ENCODE results near the gene SMARCAD1. TPM values are rescaled to one million over a fixed set of nuclear protein-coding genes. Genes with fewer than 3 reads are reported as not detected.
A peak's percentile ranks its signal among the peaks of the same experiment; 100 is the strongest.

Gene SMARCAD1
- polyA plus RNA-seq, 1 of the 3 experiments (the other 2 are of a cell fraction): 10.7 TPM

- no peak for DNase-seq
- Histone ChIP-seq H2AFZ (ENCODE audit: low read depth) (no peak overlapping the region), H3K27ac (ENCODE audit: low read depth in 2 of 2, low read length in 1 of 2) (no peak overlapping the region), H3K4me2 (no peak overlapping the region), H3K9ac (no peak overlapping the region), H3K36me3 (replicated peaks in 1 of 2; ENCODE audit: control insufficient read depth in 1 of 2, insufficient read depth in 2 of 2, low read length in 1 of 2) (peaks cover 63 to 75% of the 10 kb centered on the region in 2 experiments), H3K4me3 (ENCODE audit: low read depth in 2 of 2, low read length in 1 of 2) (no peak overlapping the region), H3K9me3 (no peaks in the 10 kb centered on the region), H3F3A (replicated peaks; ENCODE audit: insufficient read depth) (peaks cover 6% of the 10 kb centered on the region), H3K27me3 (ENCODE audit: insufficient read depth) (no peaks in the 10 kb centered on the region), H3K79me2 (ENCODE audit: insufficient read depth) (no peaks in the 10 kb centered on the region; the same call in 1 of the 2 replicates), H4K20me1 (ENCODE audit: insufficient read depth) (no peaks in the 10 kb centered on the region), H3K9me2 (no peaks in the 10 kb centered on the region), H3K4me1 (ENCODE audit: control insufficient read depth in 1 of 2, insufficient read depth in 2 of 2, low read depth in 1 of 2, low read length in 1 of 2) (no peaks in the 10 kb centered on the region; a peak in 1 of 4 replicates)
- POLR2A ChIA-PET: no interaction called here
- CTCF ChIA-PET: interaction anchor here (0.6 kb wide), 1 partner anchor 145 kb away, joined by 3 read pairs; no protein-coding TSS in a partner anchor
- TF ChIP-seq RFX5 (IDR thresholded peaks at IDR 0.05; ENCODE audit: low read length): no peak
- TF ChIP-seq PBX3 (IDR thresholded peaks at IDR 0.05): 0 out of 2 replicates have a peak, but pooled peaks have one; percentile 5
- WGBS (ENCODE audit: low lambda C conversion rate): 98% methylated on average over 3 of the region's 3 CpGs
These were observed 45.4 kb downstream of the SMARCAD1 start for GRCh38 chr4:94253036-94253435.

- Histone ChIP-seq H3K9me3 (no peaks in the 10 kb centered on the region), H3K27me3 (ENCODE audit: insufficient read depth) (no peaks in the 10 kb centered on the region), H3K79me2 (ENCODE audit: insufficient read depth) (no peaks in the 10 kb centered on the region), H3K27ac (ENCODE audit: low read depth in 2 of 2, low read length in 1 of 2) (no peak overlapping the region), H3K4me3 (ENCODE audit: low read depth in 2 of 2, low read length in 1 of 2) (no peak overlapping the region), H2AFZ (ENCODE audit: low read depth) (no peak overlapping the region), H3K4me2 (no peak overlapping the region), H3K9me2 (no peaks in the 10 kb centered on the region), H3K9ac (no peak overlapping the region), H3K4me1 (ENCODE audit: control insufficient read depth in 1 of 2, insufficient read depth in 2 of 2, low read depth in 1 of 2, low read length in 1 of 2) (no peaks in the 10 kb centered on the region; a peak in 1 of 4 replicates), H3F3A (replicated peaks; ENCODE audit: insufficient read depth) (peaks cover 2% of the 10 kb centered on the region), H3K36me3 (replicated peaks in 1 of 2; ENCODE audit: control insufficient read depth in 1 of 2, insufficient read depth in 2 of 2, low read length in 1 of 2) (peaks cover 53 to 66% of the 10 kb centered on the region in 2 experiments), H4K20me1 (ENCODE audit: insufficient read depth) (no peaks in the 10 kb centered on the region)
- no peak for DNase-seq
- 97% methylated on average over 8 of the region's 8 CpGs for WGBS (ENCODE audit: low lambda C conversion rate)
- ChIA-PET CTCF (interaction anchor here (0.6 to 1.4 kb wide), 4 partner anchors 8 to 87 kb away, joined by 3 read pairs; no protein-coding TSS in a partner anchor), POLR2A (no interaction called here)
- TF ChIP-seq TAF1 (IDR thresholded peaks at IDR 0.05; ENCODE audit: borderline replicate concordance, low read depth, low read length) (no peak), JUND (IDR thresholded peaks at IDR 0.05) (no peak)
These were observed 48.6 kb downstream of the SMARCAD1 start for GRCh38 chr4:94256144-94256783.

GRCh38 chr4:94256828-94257227, 49.2 kb downstream of the SMARCAD1 start:
- Histone ChIP-seq H3K4me1 (ENCODE audit: control insufficient read depth in 1 of 2, insufficient read depth in 2 of 2, low read depth in 1 of 2, low read length in 1 of 2) (no peaks in the 10 kb centered on the region; a peak in 1 of 4 replicates), H3K9me3 (no peaks in the 10 kb centered on the region), H3K4me3 (ENCODE audit: low read depth in 2 of 2, low read length in 1 of 2) (no peak overlapping the region), H3K27me3 (ENCODE audit: insufficient read depth) (no peaks in the 10 kb centered on the region), H3K4me2 (no peak overlapping the region), H3K9ac (no peak overlapping the region), H3K27ac (ENCODE audit: low read depth in 2 of 2, low read length in 1 of 2) (no peak overlapping the region), H4K20me1 (ENCODE audit: insufficient read depth) (no peaks in the 10 kb centered on the region), H3K9me2 (no peaks in the 10 kb centered on the region), H3K79me2 (ENCODE audit: insufficient read depth) (no peaks in the 10 kb centered on the region), H3F3A (replicated peaks; ENCODE audit: insufficient read depth) (peaks cover 6% of the 10 kb centered on the region), H2AFZ (ENCODE audit: low read depth) (no peak overlapping the region), H3K36me3 (replicated peaks in 1 of 2; ENCODE audit: control insufficient read depth in 1 of 2, insufficient read depth in 2 of 2, low read length in 1 of 2) (peaks cover 57 to 62% of the 10 kb centered on the region in 2 experiments)
- ChIA-PET CTCF (interaction anchor here (0.9 to 1.4 kb wide), 3 partner anchors 9 to 88 kb away, joined by 3 read pairs; no protein-coding TSS in a partner anchor), POLR2A (no interaction called here)
- no peak for DNase-seq
- TF ChIP-seq USF1 (IDR thresholded peaks at IDR 0.05; ENCODE audit: borderline replicate concordance, low read depth) (no peak), ELF1 (IDR thresholded peaks at IDR 0.05) (no peak), CTCF (IDR thresholded peaks at IDR 0.05) (peak; percentile 55), EP300 (IDR thresholded peaks at IDR 0.05; ENCODE audit: borderline replicate concordance in 1 of 2, low read depth in 1 of 2, low read length in 1 of 2) (no peak), TCF12 (IDR thresholded peaks at IDR 0.05) (no peak), CHD2 (IDR thresholded peaks at IDR 0.05; ENCODE audit: low read length, partially characterized antibody) (no peak), PBX3 (IDR thresholded peaks at IDR 0.05) (no peak), NFIC (IDR thresholded peaks at IDR 0.05; ENCODE audit: borderline replicate concordance) (no peak), RAD21 (IDR thresholded peaks at IDR 0.05; ENCODE audit: low read length) (peak; percentile 47)
